Ovary (tissue), 3 donors: Measurements from ENCODE around the gene DOCK1.

Source experiments
- EP300 ChIP-seq: sonication (generic); formaldehyde crosslinking; IDR thresholded peaks from one replicate; pipeline ENCODE4 v1.6.1; 2017; ENCODE audit warnings: antibody characterized with exemption
- TF ChIP-seq, protein P1 (sequence below), 3 donors: fragments of 450-650 bp in 2 of 3; fragments of 200-600 bp in 1 of 3; IDR thresholded peaks; one replicate each; pipeline versions ENCODE4 v1.5.1 to v1.8.0; 2016 to 2022; ENCODE audit warnings: antibody characterized with exemption in 3 of 3, mild to moderate bottlenecking in 1 of 3
- donor health status: DM: no; HTN: no; CAD: no.

DNA sequence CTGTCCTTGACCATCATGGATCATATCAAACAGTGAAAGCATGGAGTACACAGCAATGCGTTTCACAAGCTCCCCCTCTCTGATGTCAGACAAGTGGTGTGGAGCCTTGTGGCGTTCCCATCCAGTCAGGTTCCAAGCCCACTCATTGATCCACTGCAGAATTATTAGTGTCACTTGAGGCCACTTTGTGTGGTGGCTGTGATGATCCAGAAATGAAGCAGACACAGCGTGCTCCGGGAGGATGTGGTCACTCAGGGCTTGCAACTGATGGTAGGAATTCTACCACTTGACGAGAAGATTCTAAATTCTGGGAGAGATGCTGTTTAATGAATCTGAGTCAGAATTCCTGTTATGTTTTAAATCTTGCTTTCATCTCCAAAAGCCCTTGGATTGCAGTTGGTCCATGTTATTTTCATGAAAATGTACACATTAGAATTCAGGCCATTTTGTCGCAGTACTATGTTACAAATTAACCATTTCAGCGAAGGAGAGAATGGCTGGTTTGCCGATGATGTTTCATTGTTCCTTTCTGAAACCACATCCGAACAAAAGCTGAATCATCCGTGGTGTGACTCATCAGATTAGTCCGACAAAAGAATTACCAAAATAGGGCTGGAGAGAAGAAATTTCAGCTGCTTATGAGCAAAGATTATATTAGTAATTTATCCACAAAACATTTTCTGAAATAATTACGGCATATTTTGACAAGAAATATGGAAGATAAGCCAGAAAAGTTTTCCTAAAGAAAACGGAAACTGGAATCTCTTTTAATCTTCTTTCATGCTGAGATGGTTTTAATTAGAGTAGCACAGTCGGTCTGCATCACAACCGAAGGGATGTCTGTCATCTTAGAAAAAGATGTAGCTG, 243.1 kb downstream of the DOCK1 start:
- TF ChIP-seq, protein P1, sequence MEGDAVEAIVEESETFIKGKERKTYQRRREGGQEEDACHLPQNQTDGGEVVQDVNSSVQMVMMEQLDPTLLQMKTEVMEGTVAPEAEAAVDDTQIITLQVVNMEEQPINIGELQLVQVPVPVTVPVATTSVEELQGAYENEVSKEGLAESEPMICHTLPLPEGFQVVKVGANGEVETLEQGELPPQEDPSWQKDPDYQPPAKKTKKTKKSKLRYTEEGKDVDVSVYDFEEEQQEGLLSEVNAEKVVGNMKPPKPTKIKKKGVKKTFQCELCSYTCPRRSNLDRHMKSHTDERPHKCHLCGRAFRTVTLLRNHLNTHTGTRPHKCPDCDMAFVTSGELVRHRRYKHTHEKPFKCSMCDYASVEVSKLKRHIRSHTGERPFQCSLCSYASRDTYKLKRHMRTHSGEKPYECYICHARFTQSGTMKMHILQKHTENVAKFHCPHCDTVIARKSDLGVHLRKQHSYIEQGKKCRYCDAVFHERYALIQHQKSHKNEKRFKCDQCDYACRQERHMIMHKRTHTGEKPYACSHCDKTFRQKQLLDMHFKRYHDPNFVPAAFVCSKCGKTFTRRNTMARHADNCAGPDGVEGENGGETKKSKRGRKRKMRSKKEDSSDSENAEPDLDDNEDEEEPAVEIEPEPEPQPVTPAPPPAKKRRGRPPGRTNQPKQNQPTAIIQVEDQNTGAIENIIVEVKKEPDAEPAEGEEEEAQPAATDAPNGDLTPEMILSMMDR (IDR thresholded peaks at IDR 0.05), result no peak
- no peak for TF ChIP-seq EP300
